Measurements from ENCODE around the gene KLHL1.
"Not testable (repeated sequence)": the region's sequence is repeated elsewhere in the genome, so short reads cannot be mapped to it uniquely, and the experiment has no call there.

Gene KLHL1, protein sequence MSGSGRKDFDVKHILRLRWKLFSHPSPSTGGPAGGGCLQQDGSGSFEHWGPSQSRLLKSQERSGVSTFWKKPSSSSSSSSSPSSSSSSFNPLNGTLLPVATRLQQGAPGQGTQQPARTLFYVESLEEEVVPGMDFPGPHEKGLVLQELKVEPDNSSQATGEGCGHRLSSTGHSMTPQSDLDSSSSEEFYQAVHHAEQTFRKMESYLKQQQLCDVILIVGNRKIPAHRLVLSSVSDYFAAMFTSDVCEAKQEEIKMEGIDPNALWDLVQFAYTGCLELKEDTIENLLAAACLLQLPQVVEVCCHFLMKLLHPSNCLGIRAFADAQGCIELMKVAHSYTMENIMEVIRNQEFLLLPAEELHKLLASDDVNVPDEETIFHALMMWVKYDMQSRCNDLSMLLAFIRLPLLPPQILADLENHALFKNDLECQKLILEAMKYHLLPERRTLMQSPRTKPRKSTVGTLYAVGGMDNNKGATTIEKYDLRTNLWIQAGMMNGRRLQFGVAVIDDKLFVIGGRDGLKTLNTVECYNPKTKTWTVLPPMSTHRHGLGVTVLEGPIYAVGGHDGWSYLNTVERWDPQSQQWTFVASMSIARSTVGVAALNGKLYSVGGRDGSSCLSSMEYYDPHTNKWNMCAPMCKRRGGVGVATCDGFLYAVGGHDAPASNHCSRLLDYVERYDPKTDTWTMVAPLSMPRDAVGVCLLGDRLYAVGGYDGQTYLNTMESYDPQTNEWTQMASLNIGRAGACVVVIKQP

GRCh38 chr13:70108356-70109105 lies at the start of gene KLHL1:
TSS of gene KLHL1 (minus strand) at chr13:70108452. CDS start at chr13:70107699, 753 bp downstream.
- FAIRE-seq, result no peak

DNA sequence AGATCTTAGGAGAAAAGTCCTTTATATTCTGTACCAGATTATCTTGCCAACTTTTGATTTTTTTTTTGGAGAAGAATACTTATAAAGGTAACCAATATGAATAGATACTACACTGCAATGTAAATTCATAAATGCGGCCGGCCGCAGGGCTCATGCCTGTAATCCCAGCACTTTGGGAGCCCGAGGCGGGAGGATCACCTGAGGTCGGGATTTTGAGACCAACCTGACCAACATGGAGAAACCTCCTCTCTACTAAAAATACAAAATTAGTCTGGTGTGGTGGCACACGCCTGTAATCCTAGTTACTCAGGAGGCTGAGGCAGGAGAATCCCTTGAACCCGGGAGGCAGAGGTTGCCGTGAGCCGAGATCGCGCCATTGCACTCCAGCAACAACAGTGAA lies 34.4 kb upstream of the KLHL1 start:
- not testable (repeated sequence) for FAIRE-seq

GRCh38 chr13:70128098-70128497 lies 19.8 kb upstream of the KLHL1 start:
- no peak for FAIRE-seq

GRCh38 chr13:70125693-70126092 lies 17.4 kb upstream of the KLHL1 start:
- FAIRE-seq, result no peak

DNA sequence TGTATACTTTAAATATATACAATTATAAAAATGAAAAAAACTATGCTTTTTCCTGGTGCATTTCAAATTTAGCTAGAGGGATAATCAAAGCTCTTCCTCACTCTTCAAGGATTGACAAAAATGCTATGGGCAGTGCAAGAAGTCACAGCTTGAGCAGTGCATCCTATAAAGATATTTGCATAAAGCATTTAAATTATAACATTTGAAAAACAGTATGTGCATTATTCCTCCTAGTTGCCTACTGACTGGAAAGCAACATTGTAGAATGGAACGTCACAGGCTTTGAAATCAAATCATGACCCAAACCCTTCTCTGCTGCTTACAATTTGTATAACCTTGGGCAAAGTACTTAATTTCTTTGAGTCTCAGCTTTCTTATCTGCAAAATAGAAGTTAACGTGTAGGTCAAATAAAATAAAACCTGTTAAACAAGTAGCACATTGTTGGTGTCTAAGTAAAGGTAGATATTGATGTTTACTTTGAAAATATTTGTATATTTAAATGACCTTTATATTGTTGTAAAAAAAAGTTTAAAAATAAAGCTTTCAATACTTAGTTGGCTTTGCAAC lies 9.2 kb upstream of the KLHL1 start:
- FAIRE-seq, result no peak

GRCh38 chr13:70107498-70108281 lies 562 bp downstream of the KLHL1 start, which contains the start of gene ATXN8OS:
TSS of gene ATXN8OS (plus strand) at chr13:70107826.
- no peak for FAIRE-seq

DNA sequence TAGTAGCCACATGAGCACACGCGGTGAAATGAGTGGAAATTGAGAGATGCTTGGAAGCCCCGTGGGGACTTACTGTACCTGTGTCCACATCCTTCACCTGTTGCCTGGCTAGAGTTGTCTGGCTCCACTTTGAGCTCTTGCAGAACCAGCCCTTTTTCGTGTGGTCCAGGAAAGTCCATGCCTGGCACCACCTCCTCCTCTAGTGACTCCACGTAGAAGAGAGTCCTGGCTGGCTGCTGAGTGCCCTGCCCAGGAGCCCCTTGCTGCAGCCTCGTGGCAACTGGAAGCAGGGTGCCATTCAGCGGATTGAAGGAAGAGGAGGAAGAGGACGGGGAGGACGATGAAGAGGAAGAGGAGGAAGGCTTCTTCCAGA lies 1.1 kb downstream of the KLHL1 start:
- no peak for FAIRE-seq

DNA sequence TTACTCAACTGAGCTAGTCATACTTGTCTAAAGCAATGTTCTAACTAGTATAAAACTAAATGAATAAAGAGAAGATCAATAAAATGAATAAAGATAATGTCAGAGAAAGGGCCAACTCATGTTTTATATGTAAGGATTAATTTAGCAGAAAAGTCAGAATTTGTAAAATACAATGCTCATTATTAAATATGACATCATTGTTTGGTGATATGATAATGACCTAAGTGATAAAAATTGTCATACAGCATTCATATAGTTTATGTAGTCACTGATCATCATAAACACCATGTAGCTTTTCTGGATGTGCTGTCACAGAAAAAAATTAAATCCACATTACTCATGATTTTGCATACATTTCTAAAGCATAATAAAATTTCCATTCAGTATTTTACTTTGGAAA lies 3.8 kb downstream of the KLHL1 start:
- FAIRE-seq, result no peak

DNA sequence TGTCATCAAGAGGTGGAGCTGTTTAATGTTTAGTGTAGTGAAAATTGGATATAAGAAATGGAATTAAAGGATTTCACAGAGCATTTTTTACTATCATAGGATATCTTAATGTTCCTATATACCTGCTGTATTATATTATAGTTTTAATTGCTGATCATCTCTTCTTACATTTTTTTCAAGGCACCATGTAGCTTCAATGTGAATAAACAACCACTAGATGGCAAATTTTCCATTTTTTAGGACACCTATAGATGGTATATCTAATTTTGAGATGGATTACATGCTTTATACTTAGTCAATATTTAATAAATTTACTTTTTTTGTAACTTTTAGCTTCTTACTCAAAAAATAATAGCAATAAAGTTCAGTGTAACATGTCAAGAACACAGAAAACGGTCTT lies 9.6 kb downstream of the KLHL1 start:
- peak; percentile 74 for FAIRE-seq

DNA sequence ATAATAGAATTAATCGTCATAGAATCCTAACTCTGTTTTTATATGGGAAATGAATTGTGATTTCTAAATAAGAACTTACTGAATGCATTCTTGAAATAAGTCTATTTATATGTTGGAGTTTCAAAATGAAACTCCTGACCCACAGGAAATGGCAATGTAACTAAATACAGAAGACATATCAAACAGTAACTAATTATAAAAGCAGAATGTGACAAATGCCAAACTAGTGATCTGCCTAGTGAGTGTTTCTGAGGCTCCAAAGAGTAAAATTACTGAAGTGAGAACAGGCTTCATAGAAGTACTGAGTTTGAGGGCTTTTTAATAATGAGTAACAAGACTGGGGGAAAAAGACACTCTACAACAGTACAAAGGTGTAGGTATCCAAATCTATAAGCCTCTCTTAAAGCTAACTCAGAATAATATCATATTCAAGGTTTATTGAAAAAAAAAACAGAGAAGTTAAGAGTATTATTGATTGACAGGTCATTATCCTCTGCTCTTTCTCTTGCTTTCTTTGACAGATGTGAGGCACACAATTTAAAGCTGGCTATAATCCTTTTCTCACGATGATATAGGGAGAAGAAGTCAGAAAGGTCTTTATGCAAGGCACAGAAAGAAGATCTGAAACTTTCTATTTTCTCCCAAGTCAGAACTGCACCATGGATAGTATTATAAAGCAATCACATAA lies 18.1 kb downstream of the KLHL1 start:
- no peak for FAIRE-seq

DNA sequence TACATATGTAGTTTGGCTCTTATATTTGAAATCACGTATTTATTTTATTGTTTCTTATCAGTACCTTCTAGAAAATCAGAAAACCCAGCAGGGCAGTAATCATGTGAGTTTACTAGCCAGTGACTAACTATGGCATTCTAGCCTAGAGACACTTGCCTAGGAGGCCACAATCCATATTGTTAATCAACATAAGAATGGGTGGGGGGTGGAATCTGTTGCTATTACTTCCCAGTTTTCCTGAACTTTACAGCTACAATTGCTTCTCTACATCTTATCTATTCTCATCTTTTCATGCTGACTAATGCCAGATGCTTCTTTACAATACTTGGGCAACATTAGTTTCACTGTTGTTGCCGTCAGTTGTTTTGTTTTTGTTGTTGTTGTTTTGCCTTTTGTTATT lies 19.3 kb downstream of the KLHL1 start:
- FAIRE-seq, result no peak

DNA sequence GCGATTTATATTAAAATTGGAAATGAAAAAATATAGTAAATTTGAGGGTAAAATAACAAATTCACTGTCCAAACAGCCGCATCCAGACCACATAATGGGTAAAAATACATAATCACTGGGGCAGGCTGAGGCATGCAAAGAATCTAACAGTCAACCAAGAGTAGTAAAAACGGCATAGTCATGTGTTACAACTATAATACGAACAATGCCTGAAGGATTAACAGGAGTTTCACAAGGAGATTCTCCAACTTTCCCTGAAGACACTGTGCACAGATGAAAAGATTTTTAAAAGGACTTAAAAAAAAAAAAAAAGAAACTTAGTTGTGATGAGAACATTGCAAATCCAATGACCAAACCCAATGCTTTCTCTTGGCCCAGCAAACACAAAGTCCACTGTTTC lies 21.0 kb downstream of the KLHL1 start:
- no peak for FAIRE-seq

- FAIRE-seq, result no peak
Measured at GRCh38 chr13:70080012-70080411, 28.2 kb downstream of the KLHL1 start.

DNA sequence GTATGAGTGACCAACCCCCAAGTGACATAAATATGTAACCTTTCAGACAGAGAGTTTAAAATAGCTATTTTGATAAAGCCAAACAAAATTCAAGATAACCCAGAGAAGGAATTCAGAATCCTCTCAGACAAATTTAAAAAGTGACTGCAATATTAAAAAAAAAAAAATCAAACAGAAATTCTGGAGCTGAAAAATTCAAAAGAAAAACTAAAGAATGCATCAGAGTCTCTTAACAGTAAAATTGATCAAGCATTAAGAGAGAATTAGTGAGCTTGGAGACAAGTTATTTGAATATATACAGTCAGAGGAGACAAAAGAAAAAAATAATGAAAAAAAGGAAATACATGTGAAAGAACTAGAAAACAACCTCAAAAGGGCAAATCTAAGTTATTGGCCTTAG lies 53.7 kb downstream of the KLHL1 start:
- no peak for FAIRE-seq

GRCh38 chr13:70051531-70051930 lies 56.7 kb downstream of the KLHL1 start:
- FAIRE-seq, result no peak

- no peak for FAIRE-seq
Measured at GRCh38 chr13:70043685-70044084, 64.6 kb downstream of the KLHL1 start.

- no peak for FAIRE-seq
Measured at GRCh38 chr13:70042193-70042592, 66.1 kb downstream of the KLHL1 start.

- no peak for FAIRE-seq
Measured at GRCh38 chr13:70034286-70034685, 74.0 kb downstream of the KLHL1 start.

DNA sequence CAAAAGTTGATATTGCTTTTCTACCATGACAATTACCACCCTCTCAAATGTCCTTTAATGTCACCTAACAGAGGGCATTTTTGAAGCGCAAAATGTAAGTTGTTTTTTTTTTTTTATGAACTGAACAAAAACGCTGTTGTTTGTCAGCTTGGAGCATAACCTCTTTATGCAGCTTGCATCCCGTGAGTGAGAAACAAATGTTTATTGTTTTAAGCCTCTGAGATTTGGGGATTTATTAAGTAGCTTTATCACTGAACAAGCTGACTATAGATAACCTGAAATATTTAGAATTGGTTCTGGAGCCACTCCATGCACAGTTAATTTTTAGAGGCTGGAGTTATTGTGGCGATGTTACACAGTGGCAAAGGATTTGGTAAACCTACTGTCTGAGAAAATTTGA lies 80.7 kb downstream of the KLHL1 start:
- FAIRE-seq, result no peak

- no peak for FAIRE-seq
Measured at GRCh38 chr13:70023516-70023915, 84.7 kb downstream of the KLHL1 start.

GRCh38 chr13:70022646-70023045 lies 85.6 kb downstream of the KLHL1 start:
- FAIRE-seq, result no peak

DNA sequence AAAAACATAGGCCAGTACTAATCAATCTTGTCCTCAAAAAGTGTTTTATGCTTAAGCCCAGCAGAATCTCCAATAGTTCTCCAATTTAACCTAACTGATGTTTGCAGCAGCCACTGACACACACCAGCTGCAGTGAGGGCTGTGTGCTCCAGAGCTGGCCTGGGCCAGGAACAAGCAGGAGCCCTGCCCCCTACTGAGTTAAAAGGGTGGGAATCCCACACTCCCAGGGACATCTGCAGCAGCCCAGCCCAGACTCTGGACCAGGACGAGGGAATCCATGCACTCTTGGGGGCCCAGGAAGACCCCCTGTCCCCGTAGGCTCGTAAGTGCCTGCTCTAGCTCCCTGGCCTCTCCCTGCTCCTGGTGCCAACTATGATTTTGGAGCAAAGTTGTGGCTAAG lies 92.1 kb downstream of the KLHL1 start:
- no peak for FAIRE-seq

Data from G401.6 (cell line).